Adrenal gland (tissue), 12 donors: ENCODE measurements around the gene FPR1. TPM values are rescaled to one million over a fixed set of nuclear protein-coding genes. Genes with fewer than 3 reads are reported as not detected.

ENCODE experiments used
- DNase-seq, 7 donors: peaks; one replicate each; pipeline ENCODE4 v3.0.0-alpha.2; 2019 to 2020
- H3K27ac ChIP-seq, 5 donors: fragments of 200-600 bp; sonication (generic) in 4 of 5; 1 replicate in 3 of 5; 2 replicates in 2 of 5; pipeline versions ENCODE4 v1.5.1 to v1.8.0; 2016 to 2020; ENCODE audit warnings: mild to moderate bottlenecking in 1 of 5
- H3K27me3 ChIP-seq: fragments of 200-600 bp; 2 replicates; pipeline ENCODE4 v1.8.0; 2021
- H3K36me3 ChIP-seq, 2 donors: fragments of 200-600 bp; replicated peaks in 1 of 2; 1 replicate in 1 of 2; 2 replicates in 1 of 2; pipeline versions ENCODE4 v1.5.1 to v1.8.0; 2018 to 2022
- H3K4me1 ChIP-seq, 2 donors: fragments of 200-600 bp; replicated peaks in 1 of 2; 1 replicate in 1 of 2; 2 replicates in 1 of 2; pipeline versions ENCODE4 v1.5.1 to v1.8.0; 2018 to 2021
- H3K4me3 ChIP-seq, 4 donors: fragments of 200-600 bp; sonication (generic) in 3 of 4; one replicate each; pipeline ENCODE4 v1.5.1; 2016 to 2018
- H3K9me3 ChIP-seq, 3 donors: fragments of 200-600 bp; sonication (generic) in 1 of 3; replicated peaks in 1 of 3; 1 replicate in 2 of 3; 2 replicates in 1 of 3; pipeline versions ENCODE4 v1.5.1 to v1.8.0; 2016 to 2021
- CTCF ChIP-seq, 6 experiments: fragments of 450-650 bp in 4 of 6; fragments of 200-600 bp in 2 of 6; sonication (generic) in 1 of 6; IDR thresholded peaks; 1 replicate in 5 of 6; 2 replicates in 1 of 6; pipeline versions ENCODE4 v1.5.1 to v1.8.0; 2016 to 2021; ENCODE audit warnings: antibody characterized with exemption in 6 of 6, mild to moderate bottlenecking in 2 of 6, moderate library complexity in 1 of 6
- POLR2A ChIP-seq, 2 donors: fragments of 450-650 bp; IDR thresholded peaks; one replicate each; pipeline ENCODE4 v1.6.1; 2017; ENCODE audit warnings: antibody characterized with exemption in 2 of 2, mild to moderate bottlenecking in 2 of 2, moderate library complexity in 1 of 2
- WGBS, 4 donors: extraction: QIAGEN DNeasy Blood & Tissue Kit in 2 of 4; methylation state at CpG; one replicate each; pipeline versions ENCODE4 v1.1.5 to v1.1.7; 2013 to 2017; 5-methylcytosine and 5-hydroxymethylcytosine counted together
- intact Hi-C, 2 donors: fragments of 100-400 bp; cut with DNase I; formaldehyde crosslinking; loops; one replicate each; pipeline versions ENCODE4 v1.14.1 to v1.15.0; 2022 to 2023
- polyA plus RNA-seq, 3 donors: library from polyadenylated mRNA; stranded (reverse); fragments of 200-250 nt in 2 of 3; fragments of 350-450 nt in 1 of 3; fragmentation: Illumina TruSeq in 1 of 3; extraction: RNeasy Lipid Tissue Mini Kit (QIAGEN cat#74804) in 1 of 3; gene quantifications; one replicate each; pipeline ENCODE4 v1.2.3, GENCODE V29; 2013 to 2014
- total RNA-seq, 9 donors: library from RNA; depleted of rRNA in 4 of 9; stranded (reverse); fragments of >200 nt in 4 of 9; fragments of 120-200 nt in 1 of 9; fragmentation: NEBNext Ultra II Directional in 1 of 9; extraction: Animal tissue kit (Norgen Biotek cat#: 25700) in 1 of 9; gene quantifications; one replicate each; pipeline versions ENCODE4 v1.1.0 to v1.2.4, GENCODE V29; 2013 to 2023
- donor health status: healthy with polysubstance abuse.
- donor health status: Bipolar disorder and iron deficiency.
- donor health status: DM: yes; HTN: yes; CAD: no.
- donor health status: DM: no; HTN: no; CAD: no.
- donor health status: DM: no; HTN: no; CAD: no.
- donor health status: DM: yes; HTN: yes; CAD: no.

FPR1 gene
- total and polyA plus RNA-seq, 12 donors: 0.83 to 31.1 (median 13.4) TPM

GRCh38 chr19:51721905-51722304 is 29.8 kb downstream of the FPR1 start:
- Histone ChIP-seq H3K27me3 (peaks cover 32% of the 10 kb centered on the region), H3K4me1 (peaks cover 3 to 4% of the 10 kb centered on the region in 2 donors), H3K27ac (no peak overlapping the region), H3K4me3 (no peak overlapping the region), H3K36me3 (no peaks in the 10 kb centered on the region), H3K9me3 (no peaks in the 10 kb centered on the region)
- intact Hi-C loops: no loop called here
- TF ChIP-seq CTCF (IDR thresholded peaks at IDR 0.05) (no peak), POLR2A (IDR thresholded peaks at IDR 0.05) (no peak)
- 75 to 82% (median 76%) methylated on average over 7 of the region's 7 CpGs for WGBS, 4 donors
- no peak for DNase-seq

DNA sequence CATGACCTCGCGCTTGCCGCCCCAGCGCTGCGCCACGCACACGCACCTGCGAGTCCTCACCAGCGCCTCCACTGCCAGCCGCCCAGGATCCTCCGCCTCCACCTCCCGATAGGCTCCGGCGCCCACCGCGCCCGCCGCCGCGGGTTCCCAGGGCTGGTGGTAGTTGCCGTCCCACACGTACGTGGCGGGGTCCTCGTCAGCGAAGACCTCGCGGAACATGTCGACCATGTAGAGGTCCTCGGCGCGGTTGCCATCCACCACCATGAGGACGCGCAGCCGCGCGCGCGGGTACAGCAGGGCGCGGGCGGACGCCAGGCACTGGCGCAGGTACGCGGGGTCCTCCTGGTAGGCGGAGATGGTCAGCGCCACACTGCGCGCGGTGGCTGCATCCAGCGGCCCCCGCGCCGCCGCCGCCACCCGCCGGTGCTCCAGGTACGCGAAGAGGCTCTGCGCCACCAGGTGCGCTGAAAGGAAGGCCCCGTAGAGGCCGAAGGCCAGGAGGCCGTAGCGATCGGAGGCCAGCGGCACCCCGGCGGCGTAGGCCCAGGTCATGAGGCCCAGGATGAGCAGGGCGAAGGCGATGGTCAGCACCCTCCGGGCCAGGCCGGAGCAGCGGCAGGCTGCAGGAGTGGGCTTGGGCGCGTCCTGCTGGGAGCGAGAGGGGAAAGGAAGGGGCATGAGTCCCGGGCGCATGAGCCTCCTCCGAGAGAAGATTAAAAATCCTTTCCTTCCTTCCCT is 32.3 kb downstream of the FPR1 start:
- H3K27me3 ChIP-seq: peaks cover 28% of the 10 kb centered on the region
- H3K36me3 ChIP-seq: no peaks in the 10 kb centered on the region
- no peak for TF ChIP-seq CTCF (IDR thresholded peaks at IDR 0.05)
- H3K27ac ChIP-seq: no peak overlapping the region
- DNase-seq: no peak
- peaks cover 3 to 4% of the 10 kb centered on the region in 2 donors for H3K4me1 ChIP-seq
- no peaks in the 10 kb centered on the region for H3K9me3 ChIP-seq
- intact Hi-C loops: no loop called here
- H3K4me3 ChIP-seq: no peak overlapping the region
- WGBS, 4 donors: 2 to 8% (median 4%) methylated on average over 13 to 83 of the region's 83 CpGs

DNA sequence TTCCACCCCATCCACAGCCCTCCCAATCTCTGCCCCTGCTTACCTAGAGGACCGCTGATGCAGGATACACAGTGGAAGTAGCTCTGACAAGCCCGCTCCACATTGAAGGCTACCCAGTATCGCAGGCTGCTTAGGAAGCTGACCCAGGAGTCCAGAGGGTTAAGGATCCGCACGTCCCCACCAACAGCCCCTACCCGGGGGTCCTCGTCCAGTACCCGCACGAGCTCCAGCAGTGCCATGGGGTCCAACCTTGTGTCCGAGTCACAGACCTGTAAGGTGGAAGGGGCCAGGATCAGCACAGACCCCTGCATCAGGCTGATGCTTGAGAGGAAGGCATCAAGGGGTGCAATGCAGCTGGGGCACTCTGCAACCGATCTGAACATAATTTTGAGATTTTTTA is 34.8 kb downstream of the FPR1 start:
- Histone ChIP-seq H3K9me3 (no peaks in the 10 kb centered on the region), H3K36me3 (no peaks in the 10 kb centered on the region), H3K27ac (no peak overlapping the region), H3K4me1 (peaks cover 3 to 4% of the 10 kb centered on the region in 2 donors), H3K27me3 (peaks cover 28% of the 10 kb centered on the region), H3K4me3 (no peak overlapping the region)
- no peak for DNase-seq
- WGBS, 4 donors: 71 to 94% (median 85%) methylated on average over 6 to 11 of the region's 11 CpGs
- intact Hi-C loops: no loop called here
- TF ChIP-seq POLR2A (IDR thresholded peaks at IDR 0.05) (no peak), CTCF (IDR thresholded peaks at IDR 0.05) (no peak)

DNA sequence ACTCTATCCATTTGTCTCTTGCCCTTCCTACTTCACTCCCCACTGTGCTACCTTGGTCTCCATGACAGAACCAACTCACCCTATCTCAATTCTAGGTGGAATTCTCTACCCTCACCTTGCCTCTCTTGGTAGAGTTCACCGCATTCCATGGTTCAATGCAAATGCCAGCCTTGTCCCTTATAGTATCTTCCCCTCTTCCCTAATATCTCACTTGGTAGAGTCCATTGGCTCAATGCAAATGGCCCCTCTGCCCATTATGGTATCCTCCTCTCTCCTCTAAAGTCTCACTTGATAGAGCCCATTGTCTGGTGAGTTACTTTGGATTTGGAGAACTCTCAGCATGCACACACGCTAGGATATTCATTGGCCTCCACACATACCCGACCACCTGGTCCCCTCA is 35.8 kb downstream of the FPR1 start:
- Histone ChIP-seq H3K4me1 (peaks cover 3 to 4% of the 10 kb centered on the region in 2 donors), H3K27me3 (peaks cover 25% of the 10 kb centered on the region), H3K36me3 (no peaks in the 10 kb centered on the region), H3K4me3 (no peak overlapping the region), H3K27ac (no peak overlapping the region), H3K9me3 (no peaks in the 10 kb centered on the region)
- TF ChIP-seq POLR2A (IDR thresholded peaks at IDR 0.05): no peak
- TF ChIP-seq CTCF (IDR thresholded peaks at IDR 0.05): no peak
- no peak for DNase-seq
- 81 to 90% (median 84%) methylated on average over 3 of the region's 3 CpGs for WGBS, 4 donors
- intact Hi-C loops: no loop called here
